Hepatocyte (in vitro differentiated cells): ENCODE results near the gene KCTD19. TPM values are rescaled to one million over a fixed set of nuclear protein-coding genes. Genes with fewer than 3 reads are reported as not detected.

Source experiments
- DNase-seq: peaks from one replicate; pipeline ENCODE4 v3.0.0-alpha.2; 2016; ENCODE audit warnings: low spot score
- H2AFZ ChIP-seq: fragments of 200-600 bp; sonication (generic); 2 replicates; pipeline ENCODE4 v1.6.0; 2016; ENCODE audit warnings: antibody characterized with exemption, mild to moderate bottlenecking
- H3K27ac ChIP-seq: fragments of 200-600 bp; sonication (generic); 2 replicates; pipeline ENCODE4 v1.5.1; 2016; ENCODE audit warnings: mild to moderate bottlenecking
- H3K27me3 ChIP-seq: fragments of 200-600 bp; sonication (generic); 2 replicates; pipeline ENCODE4 v1.6.1; 2016
- H3K36me3 ChIP-seq: fragments of 200-600 bp; sonication (generic); replicated peaks from 2 replicates; pipeline ENCODE4 v1.5.1; 2016; ENCODE audit warnings: low read depth; ENCODE audit not compliant: insufficient read depth
- H3K4me1 ChIP-seq: fragments of 200-600 bp; sonication (generic); 2 replicates; pipeline ENCODE4 v1.5.1; 2016; ENCODE audit warnings: mild to moderate bottlenecking, moderate library complexity; ENCODE audit not compliant: insufficient read depth
- H3K4me2 ChIP-seq: fragments of 200-600 bp; sonication (generic); 2 replicates; pipeline ENCODE4 v1.6.0; 2016
- H3K4me3 ChIP-seq: fragments of 200-600 bp; sonication (generic); 2 replicates; pipeline ENCODE4 v1.5.1; 2016; ENCODE audit warnings: mild to moderate bottlenecking
- H3K79me2 ChIP-seq: fragments of 200-600 bp; sonication (generic); 2 replicates; pipeline ENCODE4 v1.6.0; 2017; ENCODE audit warnings: mild to moderate bottlenecking
- H3K9me2 ChIP-seq: fragments of 200-600 bp; sonication (generic); replicated peaks from 2 replicates; pipeline ENCODE4 v1.6.0; 2017; ENCODE audit warnings: mild to moderate bottlenecking; ENCODE audit not compliant: insufficient read depth
- H3K9me3 ChIP-seq: fragments of 200-600 bp; sonication (generic); 2 replicates; pipeline ENCODE4 v1.5.1; 2016; ENCODE audit warnings: low read depth, mild to moderate bottlenecking
- H4K20me1 ChIP-seq: fragments of 200-600 bp; sonication (generic); 2 replicates; pipeline ENCODE4 v1.6.0; 2016; ENCODE audit warnings: mild to moderate bottlenecking; ENCODE audit not compliant: insufficient read depth, poor library complexity, severe bottlenecking
- EZH2 ChIP-seq: fragments of 200-600 bp; sonication (generic); IDR thresholded peaks from 2 replicates; pipeline ENCODE4 v1.6.1; 2016; ENCODE audit warnings: antibody characterized with exemption, mild to moderate bottlenecking, borderline replicate concordance
- EZH2phosphoT487 ChIP-seq: fragments of 200-600 bp; sonication (generic); IDR thresholded peaks from one replicate; pipeline ENCODE4 v1.6.1; 2018; ENCODE audit warnings: antibody characterized with exemption, mild to moderate bottlenecking, low read depth, moderate library complexity; ENCODE audit not compliant: unreplicated experiment, severe bottlenecking
- WGBS: methylation state at CpG from one replicate; pipeline ENCODE4 v1.1.6; 2016; ENCODE audit warnings: low lambda C conversion rate; ENCODE audit errors: missing lambda C conversion rate; 5-methylcytosine and 5-hydroxymethylcytosine counted together
- polyA plus RNA-seq: library from polyadenylated mRNA; unstranded; fragments of >200 nt; fragmentation: Nextera tagmentation; extraction: Ambion mirVana; gene quantifications from 2 replicates; pipeline ENCODE4 v1.2.1, GENCODE V29; 2016
- total RNA-seq: library from RNA; depleted of rRNA; stranded (reverse); fragments of >200 nt; gene quantifications from 2 replicates; pipeline ENCODE4 v1.2.3, GENCODE V29; 2014
- TF ChIP-seq, protein P1 (sequence below): fragments of 200-600 bp; sonication (generic); IDR thresholded peaks from 2 replicates; pipeline ENCODE4 v1.5.1; 2016; ENCODE audit warnings: antibody characterized with exemption, mild to moderate bottlenecking; ENCODE audit not compliant: poor library complexity

Gene KCTD19
- total and polyA plus RNA-seq, 2 experiments from 2014 or later = not detected

DNA sequence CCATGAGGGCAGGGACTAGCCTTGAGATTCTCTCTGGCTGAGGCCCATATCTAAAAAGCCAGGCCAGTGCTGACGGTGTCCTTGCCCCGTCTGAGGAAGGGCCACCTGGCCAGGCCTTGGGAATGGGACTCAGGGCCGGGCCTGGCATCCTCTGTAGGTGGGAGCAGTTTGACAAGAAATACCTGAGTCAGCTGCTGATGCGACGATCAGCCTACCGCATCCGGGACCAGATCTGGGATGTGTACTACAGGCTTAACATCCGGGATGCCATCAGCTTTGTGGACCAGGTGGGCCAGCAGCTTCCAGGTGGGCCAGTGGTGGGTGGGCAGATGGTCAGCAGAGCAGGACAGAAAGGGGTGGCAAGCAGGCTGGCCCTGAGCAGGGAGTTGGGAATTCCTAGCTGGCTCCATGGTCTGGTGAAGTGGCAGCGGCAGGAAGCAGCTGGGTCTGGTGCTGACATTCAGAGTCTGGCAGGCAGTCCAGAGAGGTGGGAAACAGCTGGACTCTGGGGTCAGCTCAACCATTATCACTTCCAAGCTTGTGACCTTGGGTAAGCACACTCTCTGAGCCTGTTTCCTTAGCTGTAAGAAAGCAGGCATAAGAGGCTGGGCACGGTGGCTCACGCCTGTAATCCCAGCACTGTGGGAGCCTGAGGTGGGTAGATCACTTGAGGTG, 68.2 kb downstream of the KCTD19 start:
- no peaks in the 10 kb centered on the region for H3K27me3 ChIP-seq
- no peak overlapping the region for H2AFZ ChIP-seq
- WGBS = 91% methylated on average over 11 of the region's 11 CpGs
- DNase-seq = no peak
- no peaks in the 10 kb centered on the region for H3K36me3 ChIP-seq
- no peak overlapping the region for H3K4me3 ChIP-seq
- no peaks in the 10 kb centered on the region for H3K79me2 ChIP-seq
- H3K9me2 ChIP-seq = no peaks in the 10 kb centered on the region
- H3K9me3 ChIP-seq = no peaks in the 10 kb centered on the region
- H3K4me2 ChIP-seq = no peak overlapping the region
- TF ChIP-seq EZH2 (no peak), EZH2phosphoT487 (no peak)
- TF ChIP-seq, protein P1, sequence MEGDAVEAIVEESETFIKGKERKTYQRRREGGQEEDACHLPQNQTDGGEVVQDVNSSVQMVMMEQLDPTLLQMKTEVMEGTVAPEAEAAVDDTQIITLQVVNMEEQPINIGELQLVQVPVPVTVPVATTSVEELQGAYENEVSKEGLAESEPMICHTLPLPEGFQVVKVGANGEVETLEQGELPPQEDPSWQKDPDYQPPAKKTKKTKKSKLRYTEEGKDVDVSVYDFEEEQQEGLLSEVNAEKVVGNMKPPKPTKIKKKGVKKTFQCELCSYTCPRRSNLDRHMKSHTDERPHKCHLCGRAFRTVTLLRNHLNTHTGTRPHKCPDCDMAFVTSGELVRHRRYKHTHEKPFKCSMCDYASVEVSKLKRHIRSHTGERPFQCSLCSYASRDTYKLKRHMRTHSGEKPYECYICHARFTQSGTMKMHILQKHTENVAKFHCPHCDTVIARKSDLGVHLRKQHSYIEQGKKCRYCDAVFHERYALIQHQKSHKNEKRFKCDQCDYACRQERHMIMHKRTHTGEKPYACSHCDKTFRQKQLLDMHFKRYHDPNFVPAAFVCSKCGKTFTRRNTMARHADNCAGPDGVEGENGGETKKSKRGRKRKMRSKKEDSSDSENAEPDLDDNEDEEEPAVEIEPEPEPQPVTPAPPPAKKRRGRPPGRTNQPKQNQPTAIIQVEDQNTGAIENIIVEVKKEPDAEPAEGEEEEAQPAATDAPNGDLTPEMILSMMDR = no peak
- H3K27ac ChIP-seq = no peak overlapping the region
- no peaks in the 10 kb centered on the region for H3K4me1 ChIP-seq
- H4K20me1 ChIP-seq = no peaks in the 10 kb centered on the region

DNA sequence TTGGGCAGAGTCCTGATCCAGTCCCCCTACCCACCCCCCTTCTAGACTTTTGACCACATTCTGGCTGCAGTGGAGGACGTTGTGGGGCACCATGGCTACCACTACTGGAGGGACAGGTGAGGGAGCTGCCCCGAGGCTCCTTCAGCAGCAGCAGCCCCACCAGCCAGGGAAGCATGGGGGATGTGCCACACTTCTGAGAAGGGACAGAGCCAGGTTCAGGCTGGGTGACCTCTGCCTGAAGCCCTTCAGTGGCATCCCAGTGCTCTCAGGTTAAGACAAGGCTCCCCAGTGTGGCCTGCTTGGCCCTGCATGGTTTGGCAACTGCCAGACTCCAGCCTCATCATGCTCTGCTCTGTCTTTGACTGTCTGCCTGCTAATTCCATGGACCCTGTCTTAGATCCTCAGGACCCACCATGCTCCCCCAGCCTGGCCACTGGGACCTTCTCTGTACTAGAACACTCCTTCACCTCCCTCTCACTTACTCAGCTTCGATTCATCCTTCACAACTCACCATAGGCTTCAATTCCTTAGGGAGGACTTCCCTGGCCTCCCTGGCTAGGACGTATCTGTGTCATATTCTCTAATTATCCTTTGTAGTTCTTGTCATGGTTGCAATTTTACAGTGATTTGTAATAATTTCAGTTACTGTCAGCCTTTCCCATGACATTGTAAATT, 68.9 kb downstream of the KCTD19 start:
- no peaks in the 10 kb centered on the region for H3K36me3 ChIP-seq
- TF ChIP-seq, protein P1 = no peak
- TF ChIP-seq EZH2 = no peak
- TF ChIP-seq EZH2phosphoT487 = no peak
- H3K27ac ChIP-seq = no peak overlapping the region
- no peaks in the 10 kb centered on the region for H4K20me1 ChIP-seq
- H3K4me1 ChIP-seq = no peaks in the 10 kb centered on the region
- 92% methylated on average over 4 of the region's 4 CpGs for WGBS
- DNase-seq = no peak
- H2AFZ ChIP-seq = no peak overlapping the region
- no peaks in the 10 kb centered on the region for H3K9me3 ChIP-seq
- H3K27me3 ChIP-seq = no peaks in the 10 kb centered on the region
- no peak overlapping the region for H3K4me3 ChIP-seq
- H3K79me2 ChIP-seq = no peaks in the 10 kb centered on the region
- H3K9me2 ChIP-seq = no peaks in the 10 kb centered on the region
- H3K4me2 ChIP-seq = no peak overlapping the region

DNA sequence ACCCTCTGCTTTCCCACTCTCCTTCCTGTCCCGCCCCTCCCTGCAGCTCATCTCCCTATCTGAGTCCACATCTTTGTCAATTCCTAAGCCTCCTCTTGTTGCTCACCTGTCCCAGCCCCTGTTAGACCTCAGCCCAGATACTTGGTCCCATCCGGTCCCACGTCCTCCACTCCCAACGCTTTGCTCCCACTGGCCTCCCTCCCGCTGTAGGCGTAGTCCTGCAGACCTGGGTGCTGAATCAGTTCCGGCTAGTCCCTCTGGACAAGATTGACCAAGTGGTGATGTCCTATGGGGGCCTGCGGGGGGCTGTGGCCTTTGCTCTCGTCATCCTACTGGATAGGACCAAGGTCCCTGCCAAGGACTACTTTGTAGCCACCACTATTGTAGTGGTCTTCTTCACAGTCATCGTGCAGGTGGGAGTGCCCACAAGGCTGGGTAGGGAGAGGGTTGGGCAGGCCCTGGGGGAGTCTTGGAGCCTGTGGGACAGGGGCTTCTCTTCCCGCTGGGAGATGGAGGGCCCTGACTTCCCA, 69.8 kb downstream of the KCTD19 start:
- Histone ChIP-seq H3K79me2 (no peaks in the 10 kb centered on the region), H2AFZ (no peak overlapping the region), H3K27me3 (no peaks in the 10 kb centered on the region), H3K27ac (no peak overlapping the region), H3K4me3 (no peak overlapping the region), H3K9me2 (no peaks in the 10 kb centered on the region), H3K9me3 (no peaks in the 10 kb centered on the region), H3K4me1 (no peaks in the 10 kb centered on the region), H4K20me1 (no peaks in the 10 kb centered on the region), H3K4me2 (no peak overlapping the region), H3K36me3 (no peaks in the 10 kb centered on the region)
- WGBS = 96% methylated on average over 11 of the region's 11 CpGs
- TF ChIP-seq EZH2 = no peak
- TF ChIP-seq, protein P1 = no peak
- TF ChIP-seq EZH2phosphoT487 = no peak
- DNase-seq = no peak
